T-helper 17 cell (primary cell): Measurements from ENCODE around the gene ZNG1A. TPM values are rescaled to one million over a fixed set of nuclear protein-coding genes. Genes with fewer than 3 reads are reported as not detected.
"Not testable (repeated sequence)": the region's sequence is repeated elsewhere in the genome, so short reads cannot be mapped to it uniquely, and the experiment has no call there.

Experiments used
- ATAC-seq: fragments of 150-1000 bp; cut with Tn5 transposase; 2 replicates; pipeline ENCODE4 v1.10.0; 2021; ENCODE audit warnings: mild to moderate bottlenecking, moderate library complexity
- DNase-seq, 3 donors: peaks; one replicate each; pipeline versions ENCODE4 v3.0.0 to v3.0.0-alpha.2; 2020 to 2021
- H3K9me3 ChIP-seq: one replicate; pipeline ENCODE4 v1.7.0; 2013; ENCODE audit warnings: low read length, mild to moderate bottlenecking; ENCODE audit not compliant: control insufficient read depth, poor library complexity, severe bottlenecking
- H3K27ac Mint-ChIP-seq: one replicate; pipeline ENCODE4 v1.8.0; 2022; ENCODE audit warnings: mild to moderate bottlenecking, moderate library complexity, mixed read lengths
- H3K27me3 Mint-ChIP-seq: one replicate; pipeline ENCODE4 v1.8.0; 2022; ENCODE audit warnings: mixed read lengths
- H3K36me3 Mint-ChIP-seq: one replicate; pipeline ENCODE4 v1.8.0; 2022; ENCODE audit warnings: low read depth, mixed read lengths
- H3K4me1 Mint-ChIP-seq: one replicate; pipeline ENCODE4 v1.8.0; 2022; ENCODE audit warnings: mild to moderate bottlenecking, mixed read lengths
- H3K4me3 Mint-ChIP-seq: one replicate; pipeline ENCODE4 v1.8.0; 2022; ENCODE audit warnings: mild to moderate bottlenecking, moderate library complexity, mixed read lengths
- total RNA-seq, 4 donors: library from RNA in 2 of 4; stranded (reverse) in 2 of 4; gene quantifications; one replicate each; pipeline ENCODE4 v1.2.3 and lab custom pipeline; 2022 to 2026

ZNG1A gene
- total RNA-seq, 2 donors from 2014 or later: 23.1 to 24.4 TPM

- not testable (repeated sequence) for H3K4me1 Mint-ChIP-seq, H3K36me3 Mint-ChIP-seq
Observed at GRCh38 chr9:73076-73899, 105.6 kb downstream of the ZNG1A start.

More at GRCh38 chr9:73076-73899, 105.6 kb downstream of the ZNG1A start:
- H3K9me3 ChIP-seq, H3K27ac Mint-ChIP-seq, H3K27me3 Mint-ChIP-seq, DNase-seq: not testable (repeated sequence)
- H3K4me3 Mint-ChIP-seq: peak overlapping the region; percentile 81
- ATAC-seq: peak; percentile 73

Other genes with a start within 250 kb of the ZNG1A start
- gene WASHC1, start 149.6 kb downstream of the ZNG1A start, total RNA-seq: 10 to 100 TPM; 18.8 to 19.4 TPM
- gene FOXD4, start 60.6 kb downstream of the ZNG1A start, total RNA-seq: not detected
- gene DOCK8, start 35.8 kb upstream of the ZNG1A start, total RNA-seq: 100 to 1,000 TPM; 160 to 187 TPM